ENCODE results near the gene PRKN.

- TF ChIP-seq, protein P1, sequence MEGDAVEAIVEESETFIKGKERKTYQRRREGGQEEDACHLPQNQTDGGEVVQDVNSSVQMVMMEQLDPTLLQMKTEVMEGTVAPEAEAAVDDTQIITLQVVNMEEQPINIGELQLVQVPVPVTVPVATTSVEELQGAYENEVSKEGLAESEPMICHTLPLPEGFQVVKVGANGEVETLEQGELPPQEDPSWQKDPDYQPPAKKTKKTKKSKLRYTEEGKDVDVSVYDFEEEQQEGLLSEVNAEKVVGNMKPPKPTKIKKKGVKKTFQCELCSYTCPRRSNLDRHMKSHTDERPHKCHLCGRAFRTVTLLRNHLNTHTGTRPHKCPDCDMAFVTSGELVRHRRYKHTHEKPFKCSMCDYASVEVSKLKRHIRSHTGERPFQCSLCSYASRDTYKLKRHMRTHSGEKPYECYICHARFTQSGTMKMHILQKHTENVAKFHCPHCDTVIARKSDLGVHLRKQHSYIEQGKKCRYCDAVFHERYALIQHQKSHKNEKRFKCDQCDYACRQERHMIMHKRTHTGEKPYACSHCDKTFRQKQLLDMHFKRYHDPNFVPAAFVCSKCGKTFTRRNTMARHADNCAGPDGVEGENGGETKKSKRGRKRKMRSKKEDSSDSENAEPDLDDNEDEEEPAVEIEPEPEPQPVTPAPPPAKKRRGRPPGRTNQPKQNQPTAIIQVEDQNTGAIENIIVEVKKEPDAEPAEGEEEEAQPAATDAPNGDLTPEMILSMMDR (IDR thresholded peaks at IDR 0.05; ENCODE audit: borderline replicate concordance, extremely low read depth, low read length, poor library complexity, severe bottlenecking) = no peak
- TF ChIP-seq EZH2 (IDR thresholded peaks at IDR 0.05; ENCODE audit: borderline replicate concordance, low read depth, low read length, severe bottlenecking) = no peak
Measured at GRCh38 chr6:162688751-162689345, 38.7 kb downstream of the PRKN start.

Data from DND-41 (cell line).